ENCODE results near the gene MMP23B.

Gene MMP23B

DNA sequence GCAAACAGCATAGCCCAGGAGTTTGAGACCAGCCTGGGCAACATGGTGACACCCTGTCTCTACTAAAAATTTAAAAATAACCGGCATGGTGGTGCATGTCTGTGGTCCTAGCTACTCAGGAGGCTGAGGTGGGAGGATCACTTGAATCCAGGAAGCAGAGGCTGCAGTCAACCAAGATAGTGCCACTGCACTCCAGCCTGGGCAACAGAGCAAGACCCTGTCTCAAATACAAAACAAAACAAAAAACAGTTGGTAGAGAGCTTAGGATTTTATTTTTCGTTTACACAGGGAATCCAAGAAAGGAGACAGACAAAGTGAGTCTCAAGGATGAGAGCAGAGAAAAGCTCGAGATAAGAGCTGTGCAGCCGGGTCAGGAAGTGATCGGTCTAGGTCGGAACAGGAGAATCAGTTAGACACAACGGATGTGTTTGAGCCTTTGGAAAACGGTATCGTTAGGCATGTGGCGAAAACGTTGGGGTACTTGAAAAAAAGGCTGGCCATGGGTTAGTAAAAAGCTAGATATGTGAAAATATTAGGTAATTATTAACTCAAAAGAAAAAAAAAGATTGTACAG is 18.4 kb upstream of the MMP23B start:
- DNase-seq: no peak
- Mint-ChIP-seq H3K27ac (peak overlapping the region; percentile 96), H3K36me3 (ENCODE audit: low read depth) (peaks cover 24% of the 10 kb centered on the region), H3K9me3 (no peaks in the 10 kb centered on the region), H3K4me1 (ENCODE audit: low read depth) (peaks cover 36% of the 10 kb centered on the region), H3K27me3 (no peaks in the 10 kb centered on the region), H3K4me3 (peak overlapping the region; percentile 90)

DNA sequence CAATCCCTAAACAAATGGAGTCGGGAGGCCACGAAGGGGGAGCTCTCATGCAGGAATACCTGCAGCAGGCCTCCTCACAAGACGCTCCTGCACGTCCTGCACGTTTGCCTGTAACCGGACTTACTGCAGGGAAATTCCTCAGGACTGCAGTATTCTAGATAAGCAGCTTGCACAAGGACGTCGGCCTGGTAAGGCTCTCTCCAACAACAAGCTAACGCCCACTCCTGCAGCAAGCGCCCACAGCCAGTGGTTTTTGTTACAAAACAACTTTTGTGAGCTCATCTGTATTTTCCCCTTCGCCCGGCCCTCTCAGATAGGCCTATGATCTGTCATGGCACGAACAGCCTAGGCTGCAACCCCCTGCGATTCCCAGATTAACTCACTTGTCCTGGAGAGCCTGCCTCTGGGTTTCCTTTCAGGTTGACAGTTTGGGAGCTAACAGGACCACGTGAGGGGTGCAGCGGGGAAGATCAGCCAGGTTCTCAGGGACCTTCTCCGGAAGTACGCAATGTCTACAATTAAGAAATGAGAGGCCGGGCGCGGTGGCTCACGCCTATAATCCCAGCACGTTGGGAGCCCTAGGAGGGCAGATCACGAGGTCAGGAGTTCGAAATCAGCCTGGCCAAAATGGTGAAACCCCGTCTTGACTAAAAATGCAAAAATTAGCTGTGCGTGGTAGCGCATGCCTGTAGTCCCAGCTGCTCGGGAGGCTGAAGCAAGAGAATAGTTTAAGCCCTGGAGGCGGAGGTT is 17.6 kb upstream of the MMP23B start:
- Mint-ChIP-seq H3K36me3 (ENCODE audit: low read depth) (peaks cover 26% of the 10 kb centered on the region), H3K4me1 (ENCODE audit: low read depth) (peaks cover 36% of the 10 kb centered on the region)
- peak; percentile 69 for DNase-seq

DNA sequence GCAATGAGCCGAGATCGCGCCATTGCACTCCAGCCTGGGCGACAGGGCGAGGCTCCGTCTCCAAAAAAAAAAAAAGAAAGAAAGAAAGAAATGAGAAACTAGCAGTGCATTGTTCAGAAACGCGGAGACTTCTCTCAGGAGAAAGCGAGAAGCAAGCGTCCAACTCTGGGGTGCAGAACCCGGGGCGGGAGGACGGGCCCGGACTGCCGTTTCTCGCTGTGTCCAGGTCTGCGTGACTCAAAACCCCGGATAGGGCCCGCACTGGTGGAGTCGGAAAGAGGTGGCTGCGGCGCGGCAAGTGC is 17.1 kb upstream of the MMP23B start:
- peak overlapping the region; percentile 96 for H3K27ac Mint-ChIP-seq
- no peak for DNase-seq
- H3K9me3 Mint-ChIP-seq: no peaks in the 10 kb centered on the region
- peaks cover 26% of the 10 kb centered on the region for H3K36me3 Mint-ChIP-seq (ENCODE audit: low read depth)
- H3K27me3 Mint-ChIP-seq: no peaks in the 10 kb centered on the region
- peaks cover 36% of the 10 kb centered on the region for H3K4me1 Mint-ChIP-seq (ENCODE audit: low read depth)
- peak overlapping the region; percentile 90 for H3K4me3 Mint-ChIP-seq

More for the DNA sequence above, 17.6 kb upstream of the MMP23B start:
- Mint-ChIP-seq H3K9me3 (no peaks in the 10 kb centered on the region), H3K27me3 (no peaks in the 10 kb centered on the region), H3K27ac (peak overlapping the region; percentile 96), H3K4me3 (peak overlapping the region; percentile 90)

DNA sequence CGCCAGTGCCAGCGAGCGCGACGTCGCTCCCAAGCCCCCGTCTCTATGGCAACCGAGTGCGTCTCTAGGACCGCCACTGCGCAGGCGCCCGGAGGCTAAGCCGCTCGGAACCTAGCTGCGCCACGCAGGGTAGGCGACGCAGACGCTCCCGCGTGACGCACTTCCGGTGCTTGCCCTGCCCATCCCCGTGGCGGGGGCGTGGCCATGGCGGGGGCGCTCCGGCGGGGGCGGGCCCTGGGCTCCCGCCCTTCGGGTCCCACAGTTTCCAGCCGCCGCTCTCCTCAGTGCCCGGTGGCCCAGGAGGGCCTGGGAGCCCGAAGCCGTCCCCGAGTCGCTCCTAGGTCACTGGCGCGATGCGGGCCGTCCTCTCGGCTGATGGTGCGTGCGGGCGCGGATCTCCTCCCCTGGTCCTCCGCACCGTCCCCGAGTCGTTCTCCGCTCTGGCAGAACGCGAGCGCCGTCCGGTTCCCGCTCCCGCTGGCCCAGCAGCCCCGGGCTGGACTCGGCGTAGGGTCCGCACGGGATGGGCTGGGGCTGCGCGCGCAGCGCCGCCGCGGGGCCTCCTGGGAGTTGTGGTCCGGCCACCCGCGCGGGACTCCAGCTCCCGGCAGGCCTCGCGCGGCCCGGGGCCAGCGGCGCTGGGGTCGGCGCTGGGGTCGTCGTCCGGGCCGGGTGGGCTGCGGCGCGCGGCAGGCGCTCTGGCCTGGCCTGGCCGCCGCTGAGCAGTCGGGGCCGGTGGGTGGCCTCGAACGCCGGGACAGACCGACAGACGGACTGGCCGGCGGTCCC is 16.5 kb upstream of the MMP23B start, which contains the start of gene MIB2:
TSS of gene MIB2 (plus strand) at position 245 of the 789 bp plus-strand sequence. CDS start 7,953 bp downstream, outside the sequence.
- Mint-ChIP-seq H3K4me3 (peak within 1 kb of the TSS; percentile 90), H3K4me1 (ENCODE audit: low read depth) (peaks cover 36% of the 10 kb centered on the region), H3K27ac (peak within 1 kb of the TSS; percentile 96), H3K9me3 (no peaks in the 10 kb centered on the region), H3K27me3 (no peaks in the 10 kb centered on the region), H3K36me3 (ENCODE audit: low read depth) (peaks cover 26% of the 10 kb centered on the region)
- peak; percentile 98 for DNase-seq

DNA sequence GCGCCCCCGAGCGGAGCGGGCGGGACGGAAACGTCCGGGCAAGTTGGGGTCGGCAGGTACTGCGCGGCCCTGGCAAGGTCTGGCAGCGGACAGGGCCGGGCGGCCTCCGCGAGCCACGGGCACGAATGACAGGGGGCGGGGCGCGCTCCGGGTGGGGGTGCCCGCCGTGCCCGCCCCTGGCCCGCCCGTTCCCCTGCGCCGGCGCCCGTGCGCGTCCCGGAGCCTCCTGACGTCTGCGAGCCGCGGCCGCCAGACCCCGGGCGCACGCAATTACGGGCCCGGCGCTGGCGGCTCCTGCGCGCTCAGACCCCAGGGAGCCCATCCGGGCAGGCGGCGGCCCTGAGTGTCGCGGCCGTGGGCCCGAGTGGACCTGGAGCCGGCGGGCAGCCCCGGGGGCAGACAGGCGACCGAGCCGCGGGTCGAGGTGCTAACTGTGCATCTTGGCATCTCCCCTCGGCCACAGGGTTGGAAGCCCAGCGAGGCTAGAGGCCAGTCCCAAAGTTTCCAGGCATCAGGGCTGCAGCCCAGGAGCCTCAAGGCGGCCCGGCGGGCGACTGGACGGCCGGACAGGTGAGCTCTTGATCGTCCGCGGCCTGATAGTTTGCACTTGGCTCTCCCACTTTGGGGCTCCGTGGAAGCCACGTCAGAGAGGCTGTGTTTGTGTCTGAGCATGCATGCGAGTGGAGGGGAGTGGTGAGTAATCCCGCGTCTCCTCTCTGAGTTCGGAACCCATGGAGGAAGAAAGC is 15.8 kb upstream of the MMP23B start:
- DNase-seq: no peak
- Mint-ChIP-seq H3K27me3 (no peaks in the 10 kb centered on the region), H3K36me3 (ENCODE audit: low read depth) (peaks cover 26% of the 10 kb centered on the region), H3K4me1 (ENCODE audit: low read depth) (peaks cover 36% of the 10 kb centered on the region), H3K4me3 (peak overlapping the region; percentile 83), H3K27ac (peak overlapping the region; percentile 90), H3K9me3 (no peaks in the 10 kb centered on the region)

DNA sequence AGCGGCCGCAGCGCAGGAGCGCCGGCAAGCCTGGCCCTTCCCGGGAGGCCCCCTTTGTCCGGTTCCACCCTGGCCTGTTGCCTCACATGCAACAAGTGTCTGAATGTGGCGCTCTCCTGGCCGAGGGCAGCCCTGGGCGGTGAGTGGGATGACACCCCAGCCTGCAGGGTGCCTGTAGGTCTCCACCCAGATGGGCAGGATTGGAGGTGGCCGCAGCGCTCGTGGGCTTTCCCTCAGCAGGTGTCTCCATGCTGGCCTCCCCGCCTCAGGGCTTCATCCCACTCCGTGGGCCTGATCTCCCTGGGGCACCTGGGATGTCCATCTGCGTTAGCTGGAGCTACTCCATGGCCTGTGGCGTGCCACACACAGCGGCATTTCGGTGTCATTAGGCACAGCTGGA is 15.1 kb upstream of the MMP23B start:
- peaks cover 26% of the 10 kb centered on the region for H3K36me3 Mint-ChIP-seq (ENCODE audit: low read depth)
- no peaks in the 10 kb centered on the region for H3K27me3 Mint-ChIP-seq
- no peaks in the 10 kb centered on the region for H3K9me3 Mint-ChIP-seq
- H3K4me1 Mint-ChIP-seq (ENCODE audit: low read depth): peaks cover 36% of the 10 kb centered on the region
- H3K27ac Mint-ChIP-seq: peak overlapping the region; percentile 90
- DNase-seq: no peak
- H3K4me3 Mint-ChIP-seq: peak overlapping the region; percentile 83

DNA sequence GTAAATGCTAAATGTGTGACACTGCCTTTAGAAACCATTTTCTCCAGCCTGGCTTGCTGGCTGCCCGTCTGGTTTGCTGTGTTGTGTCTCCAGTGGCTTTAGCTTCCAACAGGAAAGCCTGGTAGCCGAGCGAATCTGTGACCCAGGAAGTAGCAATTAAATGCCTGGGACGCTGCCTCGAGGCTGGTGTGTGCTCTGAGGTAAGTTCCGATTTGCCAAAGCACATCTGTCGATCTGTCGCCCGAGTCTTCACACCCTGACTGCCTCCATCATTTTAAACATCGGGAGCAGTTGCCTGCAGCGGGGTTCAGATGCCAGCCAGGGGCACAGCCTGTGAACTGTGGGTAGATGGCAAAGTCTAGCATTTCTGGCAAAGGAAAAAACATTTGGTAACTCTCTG is 14.5 kb upstream of the MMP23B start:
- Mint-ChIP-seq H3K36me3 (ENCODE audit: low read depth) (peaks cover 26% of the 10 kb centered on the region), H3K4me3 (peak overlapping the region; percentile 83), H3K27me3 (no peaks in the 10 kb centered on the region), H3K4me1 (ENCODE audit: low read depth) (peaks cover 31% of the 10 kb centered on the region), H3K9me3 (no peaks in the 10 kb centered on the region), H3K27ac (no peak overlapping the region)
- DNase-seq: no peak

DNA sequence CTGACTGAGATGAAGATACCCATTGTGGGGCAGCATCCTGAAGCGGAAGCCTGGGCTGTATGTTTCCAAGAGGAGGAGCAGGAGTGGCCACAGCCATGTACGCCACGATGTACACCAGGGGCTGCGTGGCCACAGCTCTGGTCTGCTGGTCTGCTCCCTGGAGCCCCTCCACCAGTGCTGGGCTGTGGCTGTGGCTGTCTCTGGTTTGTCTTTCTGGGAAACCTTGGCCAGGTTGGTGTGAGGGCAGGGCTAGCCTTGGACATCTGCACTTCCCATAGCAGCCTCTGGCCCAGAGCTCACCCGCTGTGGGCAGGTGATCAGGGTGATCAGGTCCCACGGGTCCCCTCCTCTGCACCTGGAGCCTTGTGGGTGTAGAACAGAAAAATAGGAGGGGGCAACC is 14.0 kb upstream of the MMP23B start:
- Mint-ChIP-seq H3K9me3 (no peaks in the 10 kb centered on the region), H3K27ac (no peak overlapping the region), H3K27me3 (no peaks in the 10 kb centered on the region), H3K4me3 (peak overlapping the region; percentile 83), H3K4me1 (ENCODE audit: low read depth) (peaks cover 31% of the 10 kb centered on the region), H3K36me3 (ENCODE audit: low read depth) (peaks cover 26% of the 10 kb centered on the region)
- DNase-seq: no peak

DNA sequence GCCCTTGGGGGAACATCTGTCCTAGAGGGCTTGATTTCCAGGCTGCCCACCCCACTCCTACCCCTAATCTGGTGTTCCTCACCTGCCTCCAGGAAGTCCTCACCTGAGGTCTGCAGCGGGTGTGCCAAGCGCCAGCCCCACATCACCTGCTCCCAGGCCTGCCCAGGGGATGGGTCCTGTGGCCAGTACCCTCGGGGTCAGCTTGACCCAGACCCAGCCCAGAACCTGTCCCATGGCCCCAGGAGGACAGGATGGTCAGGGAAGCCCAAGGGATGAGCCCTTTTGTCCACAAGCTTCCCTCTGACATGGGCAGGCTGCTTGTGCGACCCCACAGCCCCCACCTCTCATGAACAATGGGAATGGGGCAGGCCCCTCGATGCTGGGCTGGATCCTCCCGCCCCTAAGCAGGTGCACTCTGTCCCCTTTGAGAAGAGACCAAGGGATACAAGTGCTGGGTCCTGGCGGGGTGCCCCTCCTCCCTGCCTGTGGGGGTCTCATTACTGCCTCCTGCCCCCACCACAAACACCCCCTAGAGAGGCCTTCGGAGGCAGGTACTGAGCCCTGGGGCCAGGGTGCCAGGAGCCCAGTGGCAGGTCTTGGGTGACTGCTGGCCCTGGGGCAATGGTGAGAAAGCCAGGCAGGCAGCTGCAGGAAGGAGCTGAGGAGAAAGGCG is 13.4 kb upstream of the MMP23B start:
- DNase-seq: no peak
- H3K4me1 Mint-ChIP-seq (ENCODE audit: low read depth): peaks cover 30% of the 10 kb centered on the region
- H3K27ac Mint-ChIP-seq: no peak overlapping the region
- H3K9me3 Mint-ChIP-seq: no peaks in the 10 kb centered on the region
- H3K36me3 Mint-ChIP-seq (ENCODE audit: low read depth): peaks cover 25% of the 10 kb centered on the region
- no peaks in the 10 kb centered on the region for H3K27me3 Mint-ChIP-seq
- H3K4me3 Mint-ChIP-seq: no peak overlapping the region

DNA sequence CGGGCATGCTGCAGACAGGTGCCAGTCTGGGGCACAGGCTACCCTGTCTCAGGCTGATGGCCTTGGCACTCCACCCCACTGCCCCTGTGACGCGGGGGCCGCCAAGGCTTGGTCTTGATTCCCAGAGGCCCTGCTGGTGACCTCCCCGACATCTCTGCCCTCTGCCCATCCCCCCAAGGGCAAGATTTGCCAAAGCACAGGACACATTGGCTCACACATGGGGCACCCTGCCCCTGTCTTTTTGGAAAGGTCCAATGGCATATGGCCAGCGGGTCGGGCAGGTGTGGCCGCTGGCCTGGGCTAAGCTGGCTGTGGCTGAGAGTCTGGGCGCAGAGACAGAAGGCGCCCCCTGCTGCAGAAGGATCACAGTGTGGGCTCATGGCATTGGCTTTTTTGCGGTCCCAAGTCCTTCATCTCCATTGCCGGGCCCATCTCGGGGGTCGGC is 12.0 kb upstream of the MMP23B start:
- Mint-ChIP-seq H3K9me3 (no peaks in the 10 kb centered on the region), H3K4me3 (no peak overlapping the region), H3K36me3 (ENCODE audit: low read depth) (peaks cover 11% of the 10 kb centered on the region), H3K27ac (no peak overlapping the region), H3K4me1 (ENCODE audit: low read depth) (peaks cover 16% of the 10 kb centered on the region), H3K27me3 (no peaks in the 10 kb centered on the region)
- no peak for DNase-seq

DNA sequence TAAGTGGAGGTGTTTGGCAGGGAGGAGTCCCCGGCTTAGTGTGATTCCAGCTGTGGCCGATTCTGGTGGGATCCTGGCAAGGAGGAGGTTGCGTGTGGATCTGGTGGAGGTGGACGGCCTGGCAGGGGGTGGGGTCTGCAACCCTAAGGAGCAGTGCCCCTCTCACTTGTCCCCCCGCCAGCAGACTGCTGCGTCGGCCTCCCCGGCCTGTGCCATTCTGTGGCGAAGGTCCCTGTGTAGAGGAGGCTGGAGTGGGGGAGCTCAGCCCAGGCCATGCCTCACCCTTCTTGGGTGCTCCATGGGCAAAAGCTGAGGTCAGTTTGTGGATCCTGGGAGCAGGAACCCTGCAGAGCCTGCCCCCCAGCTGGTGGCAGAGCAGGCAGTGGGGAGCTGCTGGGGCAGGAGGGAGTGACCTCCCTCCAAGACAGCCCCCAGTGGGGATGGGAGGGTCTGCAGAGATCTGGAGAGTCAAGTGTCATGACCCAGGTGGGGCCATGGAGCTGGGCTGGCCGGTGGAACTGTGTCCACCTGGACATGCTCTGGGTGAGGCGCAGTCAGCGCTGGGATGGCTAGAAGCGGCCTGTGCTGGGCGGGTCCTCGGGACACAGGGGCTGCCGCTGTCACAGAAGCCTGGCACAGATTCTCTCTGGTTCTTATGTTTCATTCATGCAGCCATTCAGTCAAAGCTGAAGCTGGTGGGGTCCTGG is 11.4 kb upstream of the MMP23B start:
- peaks cover 10% of the 10 kb centered on the region for H3K36me3 Mint-ChIP-seq (ENCODE audit: low read depth)
- H3K27me3 Mint-ChIP-seq: no peaks in the 10 kb centered on the region
- peaks cover 14% of the 10 kb centered on the region for H3K4me1 Mint-ChIP-seq (ENCODE audit: low read depth)
- no peaks in the 10 kb centered on the region for H3K9me3 Mint-ChIP-seq
- H3K27ac Mint-ChIP-seq: no peak overlapping the region
- DNase-seq: no peak
- no peak overlapping the region for H3K4me3 Mint-ChIP-seq

DNA sequence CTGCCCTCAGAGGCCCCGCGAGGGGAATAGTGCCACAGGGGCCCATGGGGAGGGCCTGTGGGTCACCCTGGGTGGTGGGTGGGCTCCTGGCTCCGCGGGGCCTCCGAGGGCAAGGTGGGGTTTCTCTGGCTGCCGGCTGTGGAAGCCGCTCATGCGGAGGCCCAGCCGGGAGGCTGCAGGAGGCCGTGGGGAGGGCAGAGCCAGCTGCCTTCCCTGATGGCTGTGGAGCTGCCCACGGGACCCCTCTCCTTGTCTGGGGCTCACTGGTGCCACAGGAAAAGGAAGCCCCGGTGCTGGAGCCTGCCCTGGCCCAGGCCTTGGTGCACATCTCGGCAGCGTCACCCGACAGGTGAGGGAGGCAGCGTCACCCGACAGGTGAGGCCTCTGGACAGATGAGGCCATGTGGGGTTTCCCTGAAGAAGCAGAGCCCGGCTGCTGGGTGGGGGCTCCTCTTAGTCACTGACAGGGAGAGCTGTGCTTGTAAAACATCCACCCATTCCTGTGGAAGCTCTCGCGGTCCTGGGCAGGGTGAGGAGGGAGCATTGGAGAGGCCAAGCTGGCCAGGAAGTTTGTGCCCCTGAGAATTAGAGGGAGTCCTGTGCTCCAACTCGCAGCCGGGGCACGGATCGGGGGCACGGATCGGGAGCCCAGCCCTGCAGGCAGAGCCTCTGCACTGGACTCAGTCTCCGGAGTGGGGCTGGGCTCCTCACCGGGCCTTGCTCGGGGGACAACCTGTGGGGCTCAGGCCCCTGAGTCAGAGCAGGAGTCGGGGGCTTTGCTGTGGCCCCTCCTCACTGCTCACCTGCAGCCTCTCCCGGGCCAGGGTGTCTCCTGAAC is 10.6 kb upstream of the MMP23B start:
- Mint-ChIP-seq H3K4me3 (no peak overlapping the region), H3K27ac (no peak overlapping the region), H3K4me1 (ENCODE audit: low read depth) (peaks cover 14% of the 10 kb centered on the region)

More for the DNA sequence above, 10.6 kb upstream of the MMP23B start:
- DNase-seq: no peak
- Mint-ChIP-seq H3K27me3 (no peaks in the 10 kb centered on the region), H3K36me3 (ENCODE audit: low read depth) (peaks cover 10% of the 10 kb centered on the region), H3K9me3 (no peaks in the 10 kb centered on the region)
